GM18511 (cell line): ENCODE measurements around the gene LDLRAD3.

Source experiments
- ATAC-seq: cut with Tn5 transposase; IDR thresholded peaks from one replicate; pipeline ENCODE4 v1.9.1; 2021; ENCODE audit warnings: mild to moderate bottlenecking, moderate library complexity; ENCODE audit not compliant: unreplicated experiment

LDLRAD3 gene

GRCh38 chr11:35924811-35925210 is 19.1 kb upstream of the LDLRAD3 start:
- no peak for ATAC-seq

GRCh38 chr11:35927104-35927503 is 16.8 kb upstream of the LDLRAD3 start:
- ATAC-seq = no peak

GRCh38 chr11:35927682-35928081 is 16.2 kb upstream of the LDLRAD3 start:
- no peak for ATAC-seq

GRCh38 chr11:35928688-35929395 is 15.0 kb upstream of the LDLRAD3 start:
- no peak for ATAC-seq

- no peak for ATAC-seq
Observed at GRCh38 chr11:35930466-35930865, 13.4 kb upstream of the LDLRAD3 start.

- ATAC-seq = no peak
Observed at GRCh38 chr11:35932121-35932520, 11.7 kb upstream of the LDLRAD3 start.

GRCh38 chr11:35932681-35933319 is 11.1 kb upstream of the LDLRAD3 start:
- no peak for ATAC-seq

GRCh38 chr11:35933320-35933871 is 10.5 kb upstream of the LDLRAD3 start:
- ATAC-seq = no peak

- no peak for ATAC-seq
Observed at GRCh38 chr11:35934271-35934670, 9.6 kb upstream of the LDLRAD3 start.

- no peak for ATAC-seq
Observed at GRCh38 chr11:35934981-35935380, 8.9 kb upstream of the LDLRAD3 start.

GRCh38 chr11:35935390-35935789 is 8.5 kb upstream of the LDLRAD3 start:
- no peak for ATAC-seq

GRCh38 chr11:35937111-35937510 is 6.8 kb upstream of the LDLRAD3 start:
- no peak for ATAC-seq

GRCh38 chr11:35937700-35938099 is 6.2 kb upstream of the LDLRAD3 start:
- ATAC-seq = no peak

GRCh38 chr11:35938231-35938630 is 5.6 kb upstream of the LDLRAD3 start:
- no peak for ATAC-seq

GRCh38 chr11:35943309-35943708 is 553 bp upstream of the LDLRAD3 start:
- no peak for ATAC-seq

GRCh38 chr11:35944503-35945136 is 758 bp downstream of the LDLRAD3 start:
- ATAC-seq = no peak

- no peak for ATAC-seq
Observed at GRCh38 chr11:35945137-35945518, 1.3 kb downstream of the LDLRAD3 start.

- no peak for ATAC-seq
Observed at GRCh38 chr11:35946766-35947165, 2.9 kb downstream of the LDLRAD3 start.

- no peak for ATAC-seq
Observed at GRCh38 chr11:35947437-35947836, 3.6 kb downstream of the LDLRAD3 start.

- ATAC-seq = no peak
Observed at GRCh38 chr11:35949242-35949641, 5.4 kb downstream of the LDLRAD3 start.

- ATAC-seq = no peak
Observed at GRCh38 chr11:35950082-35950481, 6.2 kb downstream of the LDLRAD3 start.

- no peak for ATAC-seq
Observed at GRCh38 chr11:35951680-35952079, 7.8 kb downstream of the LDLRAD3 start.
